ENCODE measurements around the gene SETD6.
"Not testable (repeated sequence)": the region's sequence is repeated elsewhere in the genome, so short reads cannot be mapped to it uniquely, and the experiment has no call there.

Gene SETD6

GRCh38 chr16:58556678-58557077 lies 41.4 kb downstream of the SETD6 start:
- no peaks in the 10 kb centered on the region for H3K9me2 ChIP-seq (ENCODE audit: low read depth, low read length)
- H3F3A ChIP-seq (ENCODE audit: insufficient read depth, low read length), result no peaks in the 10 kb centered on the region; the same call in 1 of the 2 replicates
- no peak overlapping the region for H3K4me2 ChIP-seq (ENCODE audit: low read length)
- H3K9me3 ChIP-seq (ENCODE audit: low read length), result no peaks in the 10 kb centered on the region
- no peaks in the 10 kb centered on the region for H3K4me1 ChIP-seq (ENCODE audit: insufficient read depth, low read length, severe bottlenecking)
- peaks cover 100% of the 10 kb centered on the region for H3K36me3 ChIP-seq (ENCODE audit: insufficient read depth, low read length)
- no peak for TF ChIP-seq CTCF (IDR thresholded peaks at IDR 0.05; ENCODE audit: low read length)
- no peak for TF ChIP-seq EZH2 (IDR thresholded peaks at IDR 0.05; ENCODE audit: borderline replicate concordance, low read length)
- no peaks in the 10 kb centered on the region for H4K20me1 ChIP-seq (ENCODE audit: insufficient read depth, low read length)
- no peaks in the 10 kb centered on the region for H3K79me2 ChIP-seq (ENCODE audit: insufficient read depth, low read length)
- no peak overlapping the region for H3K4me3 ChIP-seq (ENCODE audit: low read depth, low read length, poor library complexity, severe bottlenecking)
- no peak overlapping the region for H3K9ac ChIP-seq (ENCODE audit: low read length)
- H2AFZ ChIP-seq (ENCODE audit: low read length), result no peak overlapping the region
- H3K27me3 ChIP-seq (ENCODE audit: insufficient read depth, low read length), result no peaks in the 10 kb centered on the region
- no peak overlapping the region for H3K27ac ChIP-seq (ENCODE audit: low read depth, low read length, poor library complexity, severe bottlenecking)

- Histone ChIP-seq H3F3A (ENCODE audit: insufficient read depth, low read length) (peaks cover 7% of the 10 kb centered on the region; the same call in 1 of the 2 replicates), H3K9me3 (ENCODE audit: low read length) (no peaks in the 10 kb centered on the region), H2AFZ (ENCODE audit: low read length) (no peak overlapping the region), H4K20me1 (ENCODE audit: insufficient read depth, low read length) (no peaks in the 10 kb centered on the region), H3K9ac (ENCODE audit: low read length) (no peak overlapping the region), H3K79me2 (ENCODE audit: insufficient read depth, low read length) (peaks cover 43% of the 10 kb centered on the region), H3K4me2 (ENCODE audit: low read length) (no peak overlapping the region), H3K4me3 (ENCODE audit: low read depth, low read length, poor library complexity, severe bottlenecking) (no peak overlapping the region), H3K27ac (ENCODE audit: low read depth, low read length, poor library complexity, severe bottlenecking) (no peak overlapping the region), H3K9me2 (ENCODE audit: low read depth, low read length) (no peaks in the 10 kb centered on the region), H3K27me3 (ENCODE audit: insufficient read depth, low read length) (no peaks in the 10 kb centered on the region), H3K36me3 (ENCODE audit: insufficient read depth, low read length) (peaks cover 96% of the 10 kb centered on the region), H3K4me1 (ENCODE audit: insufficient read depth, low read length, severe bottlenecking) (no peaks in the 10 kb centered on the region)
- no peak for TF ChIP-seq EZH2 (IDR thresholded peaks at IDR 0.05; ENCODE audit: borderline replicate concordance, low read length)
- TF ChIP-seq CTCF (IDR thresholded peaks at IDR 0.05; ENCODE audit: low read length), result no peak
These were observed 47.9 kb downstream of the SETD6 start for GRCh38 chr16:58563235-58563634.

- Histone ChIP-seq H3K27ac (ENCODE audit: low read depth, low read length, poor library complexity, severe bottlenecking) (no peak overlapping the region), H3K36me3 (ENCODE audit: insufficient read depth, low read length) (peaks cover 95% of the 10 kb centered on the region)
These were observed 48.5 kb downstream of the SETD6 start for GRCh38 chr16:58563775-58564174.

GRCh38 chr16:58565697-58566096 lies 50.4 kb downstream of the SETD6 start:
- H4K20me1 ChIP-seq (ENCODE audit: insufficient read depth, low read length); H3K4me1 ChIP-seq (ENCODE audit: insufficient read depth, low read length, severe bottlenecking); H2AFZ ChIP-seq (ENCODE audit: low read length); H3K9ac ChIP-seq (ENCODE audit: low read length); H3K27me3 ChIP-seq (ENCODE audit: insufficient read depth, low read length); H3K9me2 ChIP-seq (ENCODE audit: low read depth, low read length); H3F3A ChIP-seq (ENCODE audit: insufficient read depth, low read length); H3K9me3 ChIP-seq (ENCODE audit: low read length); H3K27ac ChIP-seq (ENCODE audit: low read depth, low read length, poor library complexity, severe bottlenecking); H3K4me2 ChIP-seq (ENCODE audit: low read length); H3K4me3 ChIP-seq (ENCODE audit: low read depth, low read length, poor library complexity, severe bottlenecking): not testable (repeated sequence)
- peaks cover 95% of the 10 kb centered on the region for H3K36me3 ChIP-seq (ENCODE audit: insufficient read depth, low read length)
- H3K79me2 ChIP-seq (ENCODE audit: insufficient read depth, low read length), result peaks cover 43% of the 10 kb centered on the region

More at GRCh38 chr16:58563775-58564174, 48.5 kb downstream of the SETD6 start:
- H3K4me3 ChIP-seq (ENCODE audit: low read depth, low read length, poor library complexity, severe bottlenecking), result no peak overlapping the region
- no peak for TF ChIP-seq EZH2 (IDR thresholded peaks at IDR 0.05; ENCODE audit: borderline replicate concordance, low read length)
- TF ChIP-seq CTCF (IDR thresholded peaks at IDR 0.05; ENCODE audit: low read length), result no peak
- peaks cover 43% of the 10 kb centered on the region for H3K79me2 ChIP-seq (ENCODE audit: insufficient read depth, low read length)
- peaks cover 7% of the 10 kb centered on the region; the same call in 1 of the 2 replicates for H3F3A ChIP-seq (ENCODE audit: insufficient read depth, low read length)
- no peaks in the 10 kb centered on the region for H3K9me2 ChIP-seq (ENCODE audit: low read depth, low read length)
- no peak overlapping the region for H3K9ac ChIP-seq (ENCODE audit: low read length)
- H4K20me1 ChIP-seq (ENCODE audit: insufficient read depth, low read length), result no peaks in the 10 kb centered on the region
- H3K27me3 ChIP-seq (ENCODE audit: insufficient read depth, low read length), result no peaks in the 10 kb centered on the region
- no peak overlapping the region for H2AFZ ChIP-seq (ENCODE audit: low read length)
- no peaks in the 10 kb centered on the region for H3K4me1 ChIP-seq (ENCODE audit: insufficient read depth, low read length, severe bottlenecking)
- H3K4me2 ChIP-seq (ENCODE audit: low read length), result no peak overlapping the region
- no peaks in the 10 kb centered on the region for H3K9me3 ChIP-seq (ENCODE audit: low read length)
